ENCODE results near the gene CD46. TPM values are rescaled to one million over a fixed set of nuclear protein-coding genes. Genes with fewer than 3 reads are reported as not detected.

Gene CD46
- total and polyA plus RNA-seq, 11 donors: 40.6 to 133 (median 93.9) TPM

DNA sequence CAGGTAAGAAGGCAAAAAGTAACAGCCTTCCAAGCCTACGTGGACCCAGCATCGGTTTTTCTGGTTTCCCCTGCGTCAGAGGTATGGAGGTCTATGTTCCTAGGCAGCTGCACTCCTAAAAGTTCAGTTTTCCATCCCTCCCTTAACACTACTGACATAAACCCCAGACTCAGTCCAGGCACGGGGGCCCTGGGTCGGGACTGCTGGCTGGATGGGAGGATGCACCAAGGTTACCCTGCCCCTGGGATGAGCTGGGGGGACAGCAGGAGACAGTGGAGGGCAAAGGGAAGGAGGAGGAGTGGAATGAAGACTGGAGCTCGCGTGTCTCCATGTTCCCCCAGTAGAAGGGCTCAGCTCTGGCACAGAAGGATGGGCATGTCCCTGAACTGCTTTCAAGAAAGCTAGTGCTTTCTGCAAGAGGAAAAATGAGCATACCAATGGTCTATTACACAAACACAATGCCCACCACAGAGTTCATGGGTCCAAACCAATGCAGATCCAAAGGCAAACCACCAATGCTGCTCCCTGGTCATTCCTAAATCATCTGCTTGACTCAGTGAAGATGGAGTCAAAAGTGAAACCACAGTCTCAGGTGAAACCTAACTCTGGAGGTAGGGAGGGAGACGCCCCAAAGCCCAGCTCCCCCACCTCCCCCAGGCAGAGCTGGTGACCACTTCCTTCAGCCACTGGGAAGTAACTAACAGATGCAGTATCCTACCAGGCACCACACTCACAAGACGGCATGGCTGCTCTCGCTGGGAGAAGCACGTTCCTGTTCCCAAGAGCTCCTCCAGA is 54.9 kb downstream of the CD46 start:
- TF ChIP-seq, protein P1, sequence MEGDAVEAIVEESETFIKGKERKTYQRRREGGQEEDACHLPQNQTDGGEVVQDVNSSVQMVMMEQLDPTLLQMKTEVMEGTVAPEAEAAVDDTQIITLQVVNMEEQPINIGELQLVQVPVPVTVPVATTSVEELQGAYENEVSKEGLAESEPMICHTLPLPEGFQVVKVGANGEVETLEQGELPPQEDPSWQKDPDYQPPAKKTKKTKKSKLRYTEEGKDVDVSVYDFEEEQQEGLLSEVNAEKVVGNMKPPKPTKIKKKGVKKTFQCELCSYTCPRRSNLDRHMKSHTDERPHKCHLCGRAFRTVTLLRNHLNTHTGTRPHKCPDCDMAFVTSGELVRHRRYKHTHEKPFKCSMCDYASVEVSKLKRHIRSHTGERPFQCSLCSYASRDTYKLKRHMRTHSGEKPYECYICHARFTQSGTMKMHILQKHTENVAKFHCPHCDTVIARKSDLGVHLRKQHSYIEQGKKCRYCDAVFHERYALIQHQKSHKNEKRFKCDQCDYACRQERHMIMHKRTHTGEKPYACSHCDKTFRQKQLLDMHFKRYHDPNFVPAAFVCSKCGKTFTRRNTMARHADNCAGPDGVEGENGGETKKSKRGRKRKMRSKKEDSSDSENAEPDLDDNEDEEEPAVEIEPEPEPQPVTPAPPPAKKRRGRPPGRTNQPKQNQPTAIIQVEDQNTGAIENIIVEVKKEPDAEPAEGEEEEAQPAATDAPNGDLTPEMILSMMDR (IDR thresholded peaks at IDR 0.05): no peak
- no peak for TF ChIP-seq POLR2A (IDR thresholded peaks at IDR 0.05)
- DNase-seq (no peak), ATAC-seq (peak in 1 of 4 donors; percentile 0)
- intact Hi-C loops (cut with DNase I): no loop called here
- Histone ChIP-seq H3K36me3 (peaks cover 3 to 100% (median 98%) of the 10 kb centered on the region in 9 donors), H3K4me1 (peaks cover 29 to 100% (median 84%) of the 10 kb centered on the region in 12 donors), H3K27ac (peak overlapping the region; percentile 31 to 98 (median 82)), H3K9me3 (no peaks in the 10 kb centered on the region), H3K27me3 (no peaks in the 10 kb centered on the region), H3K4me3 (peak overlapping the region in 1 of 12 donors; percentile 4)
- 80 to 93% (median 87%) methylated on average over 11 of the region's 11 CpGs for WGBS, 4 donors

GRCh38 chr1:207807326-207807689 is 55.5 kb downstream of the CD46 start:
- DNase-seq (peak in 1 of 5 donors; percentile 33), ATAC-seq (peak in 1 of 4 donors; percentile 0)
- intact Hi-C loops (cut with DNase I): no loop called here
- TF ChIP-seq, protein P1 (IDR thresholded peaks at IDR 0.05): no peak
- no peak for TF ChIP-seq POLR2A (IDR thresholded peaks at IDR 0.05)
- Histone ChIP-seq H3K9me3 (no peaks in the 10 kb centered on the region), H3K4me3 (peak overlapping the region in 2 of 12 donors; percentile 1 to 7), H3K27me3 (no peaks in the 10 kb centered on the region), H3K27ac (peak overlapping the region; percentile 15 to 98 (median 82)), H3K4me1 (peaks cover 31 to 100% (median 90%) of the 10 kb centered on the region in 12 donors), H3K36me3 (peaks cover 2 to 100% (median 97%) of the 10 kb centered on the region in 9 donors)
- WGBS, 4 donors: 67 to 95% (median 86%) methylated on average over 1 of the region's 1 CpG

DNA sequence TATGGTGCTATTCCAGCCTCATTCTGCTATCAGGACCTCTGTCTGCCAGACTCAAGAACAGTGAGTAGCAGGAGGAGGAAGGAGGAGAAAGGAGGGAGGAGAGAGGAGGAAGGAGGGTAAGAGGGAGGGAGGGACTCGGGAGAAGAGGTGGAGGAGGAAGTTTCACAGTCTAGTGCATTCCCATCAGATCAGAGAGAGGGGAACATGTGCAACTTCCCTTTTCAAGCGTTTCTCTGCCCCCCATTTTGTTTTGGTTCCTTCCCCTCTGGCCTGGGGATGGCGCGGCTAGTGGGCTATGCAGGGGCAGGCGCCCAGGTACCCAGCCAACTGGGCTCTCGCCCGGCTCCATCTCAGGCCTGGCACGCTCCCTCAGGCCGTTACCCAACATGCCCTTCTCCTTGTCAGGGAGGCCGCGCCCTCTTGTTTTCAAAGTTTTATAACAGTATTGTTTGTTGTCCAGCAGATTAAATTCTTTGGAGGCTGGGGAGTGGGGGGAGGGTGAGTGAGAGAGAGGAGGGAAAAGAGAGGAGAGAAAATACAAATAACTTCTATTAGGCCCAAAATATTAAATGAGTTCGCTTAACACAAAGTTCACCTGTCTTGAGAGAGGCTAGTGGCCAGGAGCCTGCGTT is 56.0 kb downstream of the CD46 start:
- Histone ChIP-seq H3K9me3 (no peaks in the 10 kb centered on the region), H3K4me3 (peak overlapping the region in 2 of 12 donors; percentile 1 to 7), H3K36me3 (peaks cover 0 to 100% (median 97%) of the 10 kb centered on the region in 9 donors), H3K27me3 (no peaks in the 10 kb centered on the region), H3K27ac (peak overlapping the region; percentile 15 to 98 (median 82)), H3K4me1 (peaks cover 31 to 100% (median 94%) of the 10 kb centered on the region in 12 donors)
- WGBS, 4 donors: 53 to 73% (median 60%) methylated on average over 13 of the region's 13 CpGs
- intact Hi-C loops (cut with DNase I): no loop called here
- ATAC-seq (peak; percentile 19 to 67 (median 44)), DNase-seq (peak in 2 of 5 donors; percentile 70 to 79)
- TF ChIP-seq POLR2A (IDR thresholded peaks at IDR 0.05): no peak
- TF ChIP-seq, protein P1 (IDR thresholded peaks at IDR 0.05): no peak

DNA sequence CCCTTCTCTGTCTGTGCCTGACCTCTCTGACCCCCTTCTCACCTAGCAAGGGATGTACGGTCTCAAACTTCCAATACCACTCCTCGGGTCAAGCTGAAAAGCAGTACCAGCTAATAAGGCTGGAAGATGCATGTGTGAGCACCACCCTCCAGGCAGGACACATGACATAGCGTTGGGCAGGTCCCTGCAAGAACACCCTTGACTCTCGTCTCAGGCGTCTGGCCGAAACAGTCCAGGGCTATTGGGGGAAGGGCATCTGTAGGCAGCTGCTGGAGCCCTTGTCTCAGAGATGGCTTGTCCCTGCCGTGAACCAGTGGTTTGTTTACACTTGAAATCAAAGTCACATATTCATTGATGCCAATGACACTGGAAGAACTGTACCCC is 56.5 kb downstream of the CD46 start:
- intact Hi-C loops (cut with DNase I): no loop called here
- Histone ChIP-seq H3K4me3 (peak overlapping the region in 1 of 12 donors; percentile 7), H3K36me3 (peaks cover 0 to 100% (median 97%) of the 10 kb centered on the region in 9 donors), H3K4me1 (peaks cover 31 to 100% (median 97%) of the 10 kb centered on the region in 12 donors), H3K27me3 (no peaks in the 10 kb centered on the region), H3K9me3 (no peaks in the 10 kb centered on the region), H3K27ac (peak overlapping the region; percentile 15 to 98 (median 82))
- DNase-seq (no peak), ATAC-seq (peak in 1 of 4 donors; percentile 5)
- 42 to 67% (median 57%) methylated on average over 7 of the region's 7 CpGs for WGBS, 4 donors
- no peak for TF ChIP-seq POLR2A (IDR thresholded peaks at IDR 0.05)
- TF ChIP-seq, protein P1 (IDR thresholded peaks at IDR 0.05): no peak

Measured in heart left ventricle (tissue), 16 donors.